ENCODE results near the gene ZNF862. TPM values are rescaled to one million over a fixed set of nuclear protein-coding genes. Genes with fewer than 3 reads are reported as not detected.

The ZNF862 gene
- total RNA-seq, 2 experiments from 2014 or later, result 7.9 to 9.1 TPM

DNA sequence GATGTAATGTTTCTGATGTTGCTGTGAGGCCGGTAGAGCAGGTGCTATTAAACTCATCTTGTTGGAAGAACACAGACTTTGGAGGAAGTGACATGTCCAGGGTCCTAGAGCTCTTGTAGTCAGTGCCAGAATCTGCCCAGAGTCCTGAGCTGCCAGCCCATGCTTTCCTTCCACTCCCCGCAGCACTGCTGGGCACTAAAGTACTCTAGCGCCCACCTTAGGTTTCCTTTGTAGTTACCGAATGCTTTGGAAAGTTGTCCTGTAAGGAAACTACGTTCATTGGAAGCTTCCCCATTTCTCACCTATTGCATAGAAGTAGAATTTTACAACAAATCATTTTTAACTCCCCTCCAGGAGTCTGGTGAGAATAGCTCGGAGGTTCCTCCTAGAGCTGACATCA is 11.0 kb downstream of the ZNF862 start:
- Histone ChIP-seq H3K36me3 (ENCODE audit: insufficient read depth, low read length) (no peaks in the 10 kb centered on the region), H4K20me1 (ENCODE audit: insufficient read depth, low read length) (no peaks in the 10 kb centered on the region), H2AFZ (ENCODE audit: low read length) (no peak overlapping the region), H3K4me2 (ENCODE audit: low read length) (no peak overlapping the region), H3K9me3 (ENCODE audit: low read length) (no peaks in the 10 kb centered on the region), H3K27ac (ENCODE audit: low read depth, low read length, poor library complexity, severe bottlenecking) (no peak overlapping the region), H3K9me2 (ENCODE audit: insufficient read depth, low read length) (no peaks in the 10 kb centered on the region), H3K4me1 (ENCODE audit: insufficient read depth, low read length, poor library complexity, severe bottlenecking) (peaks cover 7% of the 10 kb centered on the region), H3K4me3 (ENCODE audit: low read depth, low read length, poor library complexity, severe bottlenecking) (no peak overlapping the region), H3K79me2 (ENCODE audit: insufficient read depth, low read depth, low read length) (no peaks in the 10 kb centered on the region)
- intact Hi-C loops (cut with micrococcal nuclease; ENCODE audit: unreplicated experiment), result no loop called here
- BruUV-seq (replicated peaks), result no TSS peak
- ChIA-PET POLR2A (interaction anchor here (0.6 to 2.0 kb wide), 3 partner anchors 9 to 89 kb away, joined by 4 to 11 read pairs (median 6); no protein-coding TSS in a partner anchor), CTCF (ENCODE audit: unreplicated experiment) (interaction anchor here (1.0 kb wide), 1 partner anchor 20 kb away, joined by 3 read pairs; no protein-coding TSS in a partner anchor)
- DNase-seq (ENCODE audit: low spot score), result no peak
- TF ChIP-seq EZH2phosphoT487 (IDR thresholded peaks at IDR 0.05; ENCODE audit: borderline replicate concordance, low read depth, low read length) (no peak), CTCF (conservative IDR thresholded peaks at IDR 0.05; ENCODE audit: low read length) (no peak)

DNA sequence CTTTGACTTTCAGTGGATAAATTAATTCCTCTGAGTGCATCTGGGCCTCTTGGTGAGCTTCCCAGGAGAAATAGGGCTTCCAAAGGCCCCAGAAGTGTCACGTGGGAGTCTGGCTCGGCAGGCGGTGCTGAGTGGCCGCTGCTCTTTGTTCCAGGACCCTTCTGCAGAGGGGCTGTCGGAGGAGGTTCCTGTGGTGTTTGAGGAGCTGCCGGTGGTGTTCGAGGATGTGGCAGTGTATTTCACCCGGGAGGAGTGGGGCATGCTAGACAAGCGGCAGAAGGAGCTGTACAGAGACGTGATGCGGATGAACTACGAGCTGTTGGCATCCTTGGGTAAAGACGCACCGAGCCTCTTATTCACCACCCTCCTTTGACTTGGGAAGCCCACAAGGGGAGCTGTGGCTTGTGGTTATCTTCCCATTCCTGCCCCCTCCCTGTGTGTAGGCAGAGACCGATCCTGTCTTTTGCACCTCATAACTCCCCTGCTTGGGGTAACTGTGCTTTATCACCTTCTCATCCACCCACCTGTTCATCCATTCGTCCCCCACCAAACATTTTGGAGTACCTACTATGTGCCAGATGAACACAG is 11.9 kb downstream of the ZNF862 start:
- intact Hi-C loops (cut with micrococcal nuclease; ENCODE audit: unreplicated experiment), result no loop called here
- POLR2A ChIA-PET, result interaction anchor here (2.0 kb wide), 2 partner anchors 10 to 12 kb away, joined by 6 to 11 read pairs; no protein-coding TSS in a partner anchor
- Histone ChIP-seq H3K4me1 (ENCODE audit: insufficient read depth, low read length, poor library complexity, severe bottlenecking) (peaks cover 7% of the 10 kb centered on the region), H3K27ac (ENCODE audit: low read depth, low read length, poor library complexity, severe bottlenecking) (no peak overlapping the region), H2AFZ (ENCODE audit: low read length) (no peak overlapping the region), H3K9me3 (ENCODE audit: low read length) (no peaks in the 10 kb centered on the region), H3K36me3 (ENCODE audit: insufficient read depth, low read length) (no peaks in the 10 kb centered on the region), H3K79me2 (ENCODE audit: insufficient read depth, low read depth, low read length) (no peaks in the 10 kb centered on the region), H3K4me2 (ENCODE audit: low read length) (no peak overlapping the region), H3K9me2 (ENCODE audit: insufficient read depth, low read length) (no peaks in the 10 kb centered on the region), H4K20me1 (ENCODE audit: insufficient read depth, low read length) (no peaks in the 10 kb centered on the region), H3K4me3 (ENCODE audit: low read depth, low read length, poor library complexity, severe bottlenecking) (no peak overlapping the region)
- BruUV-seq (replicated peaks), result no TSS peak
- TF ChIP-seq CTCF (conservative IDR thresholded peaks at IDR 0.05; ENCODE audit: low read length), result no peak
- TF ChIP-seq EZH2phosphoT487 (IDR thresholded peaks at IDR 0.05; ENCODE audit: borderline replicate concordance, low read depth, low read length), result no peak
- CTCF ChIA-PET (ENCODE audit: unreplicated experiment), result no interaction called here
- no peak for DNase-seq (ENCODE audit: low spot score)

DNA sequence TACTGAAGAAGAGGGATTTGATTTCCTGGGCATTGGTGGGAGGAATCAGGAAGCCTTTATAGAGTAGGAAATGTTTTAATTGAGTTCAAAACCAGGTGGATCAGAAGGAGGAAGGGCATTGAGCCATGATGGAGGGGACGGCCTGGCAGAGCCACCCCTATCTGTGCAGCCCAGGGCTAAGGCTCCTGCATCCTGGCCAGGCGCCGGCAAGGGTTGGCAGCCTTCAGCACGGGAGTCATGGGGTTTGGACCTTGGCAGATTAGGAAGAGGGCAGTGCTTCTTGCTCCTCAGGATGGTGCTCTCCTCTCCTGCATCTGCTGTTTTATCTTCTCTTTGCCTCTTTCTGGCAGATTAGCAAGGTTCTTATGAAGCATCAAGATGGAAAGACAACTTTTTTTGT is 12.5 kb downstream of the ZNF862 start:
- TF ChIP-seq EZH2phosphoT487 (IDR thresholded peaks at IDR 0.05; ENCODE audit: borderline replicate concordance, low read depth, low read length) (no peak), CTCF (conservative IDR thresholded peaks at IDR 0.05; ENCODE audit: low read length) (no peak)
- H3K4me3 ChIP-seq (ENCODE audit: low read depth, low read length, poor library complexity, severe bottlenecking), result no peak overlapping the region
- no peak overlapping the region for H2AFZ ChIP-seq (ENCODE audit: low read length)
- H3K4me2 ChIP-seq (ENCODE audit: low read length), result no peak overlapping the region
- H3K9me3 ChIP-seq (ENCODE audit: low read length), result no peaks in the 10 kb centered on the region
- intact Hi-C loops (cut with micrococcal nuclease; ENCODE audit: unreplicated experiment), result no loop called here
- ChIA-PET CTCF (ENCODE audit: unreplicated experiment) (no interaction called here), POLR2A (interaction anchor here (2.0 kb wide), 1 partner anchor 11 kb away, joined by 6 read pairs; no protein-coding TSS in a partner anchor)
- no peak for DNase-seq (ENCODE audit: low spot score)
- no TSS peak for BruUV-seq (replicated peaks)
- H4K20me1 ChIP-seq (ENCODE audit: insufficient read depth, low read length), result no peaks in the 10 kb centered on the region
- no peaks in the 10 kb centered on the region for H3K36me3 ChIP-seq (ENCODE audit: insufficient read depth, low read length)
- H3K27ac ChIP-seq (ENCODE audit: low read depth, low read length, poor library complexity, severe bottlenecking), result no peak overlapping the region
- H3K4me1 ChIP-seq (ENCODE audit: insufficient read depth, low read length, poor library complexity, severe bottlenecking), result peaks cover 7% of the 10 kb centered on the region
- H3K9me2 ChIP-seq (ENCODE audit: insufficient read depth, low read length), result no peaks in the 10 kb centered on the region
- no peaks in the 10 kb centered on the region for H3K79me2 ChIP-seq (ENCODE audit: insufficient read depth, low read depth, low read length)
